Liver (tissue), 3 donors: Measurements from ENCODE around the gene DICER1.

ENCODE experiments used
- ATF3 ChIP-seq: IDR thresholded peaks from 2 replicates; pipeline ENCODE4 v1.6.1; 2016; ENCODE audit warnings: antibody characterized with exemption
- CTCF ChIP-seq: fragments of 150-350 bp; IDR thresholded peaks from 2 replicates; pipeline ENCODE4 v1.5.1; 2017; ENCODE audit warnings: improper control_type of control experiment, low read depth, low read length; ENCODE audit not compliant: missing input control
- EGR1 ChIP-seq, 2 donors: IDR thresholded peaks; 2 replicates each; pipeline ENCODE4 v1.6.1; 2016 to 2018; ENCODE audit warnings: antibody characterized with exemption in 2 of 2, low read depth in 2 of 2
- RAD21 ChIP-seq, 2 donors: IDR thresholded peaks; 2 replicates each; pipeline ENCODE4 v1.6.1; 2016; ENCODE audit warnings: antibody characterized with exemption in 2 of 2, mild to moderate bottlenecking in 2 of 2
- REST ChIP-seq: IDR thresholded peaks from 2 replicates; pipeline ENCODE4 v1.6.1; 2016; ENCODE audit warnings: antibody characterized with exemption, mild to moderate bottlenecking
- TAF1 ChIP-seq: conservative IDR thresholded peaks from 2 replicates; pipeline ENCODE4 v1.6.1; 2016; ENCODE audit warnings: antibody characterized with exemption, mild to moderate bottlenecking
- YY1 ChIP-seq: IDR thresholded peaks from 2 replicates; pipeline ENCODE4 v1.6.1; 2016; ENCODE audit warnings: antibody characterized with exemption, mild to moderate bottlenecking
- donor health status: healthy.
- donor health status: healthy.

DNA sequence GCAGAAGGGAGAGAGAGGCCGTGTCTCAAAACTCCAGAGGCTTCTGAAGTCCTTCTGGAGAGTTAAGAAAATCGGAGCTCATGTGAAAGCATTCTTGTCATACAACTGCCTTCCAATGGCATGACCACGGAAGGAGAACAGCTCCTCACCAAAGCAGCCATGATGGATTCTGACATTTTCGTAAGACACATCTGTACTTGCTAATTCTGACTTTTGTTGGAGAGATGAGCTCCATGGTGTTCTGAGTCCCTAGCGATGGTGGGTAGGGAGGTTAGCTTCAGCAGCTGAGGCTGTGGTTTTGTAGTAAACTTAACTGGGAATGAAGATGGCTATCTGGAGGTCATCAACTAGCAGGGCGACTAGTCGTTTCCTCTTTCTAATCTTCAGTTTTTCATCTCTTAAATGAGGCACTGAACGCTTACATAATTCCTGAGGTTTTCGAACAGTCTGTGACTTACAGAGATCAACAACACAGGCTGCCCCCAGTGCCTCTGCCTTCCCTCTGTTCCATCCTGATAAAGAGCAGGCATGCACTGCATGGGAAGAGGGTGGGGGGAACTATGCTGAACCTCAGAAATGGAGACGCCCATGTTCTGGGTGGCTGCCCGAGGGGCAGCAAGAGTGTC is 28.6 kb upstream of the DICER1 start:
- TF ChIP-seq REST, result no peak
- TF ChIP-seq CTCF, result no peak
- no peak for TF ChIP-seq TAF1
- no peak for TF ChIP-seq ATF3
- TF ChIP-seq EGR1 (IDR thresholded peaks at IDR 0.05; ENCODE audit: low read depth in 2 of 2), result no peak
- TF ChIP-seq RAD21 (IDR thresholded peaks at IDR 0.05), result no peak
- no peak for TF ChIP-seq YY1
